Activated T-cell treated with anti-CD3 and anti-CD28 coated beads, Interleukin-2, amount 50 U/mL, for 72 hours (primary cell): ENCODE data around the gene KAT2B. TPM values are rescaled to one million over a fixed set of nuclear protein-coding genes. Genes with fewer than 3 reads are reported as not detected.
A peak's percentile ranks its signal among the peaks of the same experiment; 100 is the strongest.
"Not testable (repeated sequence)": the region's sequence is repeated elsewhere in the genome, so short reads cannot be mapped to it uniquely, and the experiment has no call there.

ENCODE experiments used
- ATAC-seq, 2 donors: fragments of 150-1000 bp; cut with Tn5 transposase; replicated peaks in 1 of 2; 2 replicates each; pipeline ENCODE4 v1.10.0; 2021; ENCODE audit warnings: moderate library complexity in 2 of 2, mild to moderate bottlenecking in 1 of 2
- DNase-seq, 2 donors: peaks; one replicate each; pipeline ENCODE4 v3.0.0; 2021 to 2022; ENCODE audit warnings: mixed read lengths in 1 of 2
- H3K27ac Mint-ChIP-seq: one replicate; pipeline ENCODE4 v1.8.0; 2022; ENCODE audit warnings: mild to moderate bottlenecking, moderate library complexity, mixed read lengths
- H3K27me3 Mint-ChIP-seq: one replicate; pipeline ENCODE4 v1.8.0; 2022; ENCODE audit warnings: low read depth, mixed read lengths
- H3K36me3 Mint-ChIP-seq, 2 donors: one replicate each; pipeline ENCODE4 v1.8.0; 2022; ENCODE audit warnings: mixed read lengths in 2 of 2, mild to moderate bottlenecking in 1 of 2; ENCODE audit not compliant: insufficient read depth in 2 of 2
- H3K4me1 Mint-ChIP-seq: one replicate; pipeline ENCODE4 v1.8.0; 2022; ENCODE audit warnings: low read depth, mixed read lengths
- H3K4me3 Mint-ChIP-seq, 2 donors: one replicate each; pipeline ENCODE4 v1.8.0; 2022; ENCODE audit warnings: mild to moderate bottlenecking in 2 of 2, mixed read lengths in 2 of 2, moderate library complexity in 2 of 2
- H3K9me3 Mint-ChIP-seq, 2 donors: one replicate each; pipeline ENCODE4 v1.8.0; 2022; ENCODE audit warnings: mixed read lengths in 2 of 2
- total RNA-seq, 2 donors: library from RNA; stranded (reverse); gene quantifications; one replicate each; pipeline ENCODE4 v1.2.3, GENCODE V29; 2022

The KAT2B gene
- total RNA-seq, 2 donors from 2014 or later = 26.7 to 37.3 TPM

DNA sequence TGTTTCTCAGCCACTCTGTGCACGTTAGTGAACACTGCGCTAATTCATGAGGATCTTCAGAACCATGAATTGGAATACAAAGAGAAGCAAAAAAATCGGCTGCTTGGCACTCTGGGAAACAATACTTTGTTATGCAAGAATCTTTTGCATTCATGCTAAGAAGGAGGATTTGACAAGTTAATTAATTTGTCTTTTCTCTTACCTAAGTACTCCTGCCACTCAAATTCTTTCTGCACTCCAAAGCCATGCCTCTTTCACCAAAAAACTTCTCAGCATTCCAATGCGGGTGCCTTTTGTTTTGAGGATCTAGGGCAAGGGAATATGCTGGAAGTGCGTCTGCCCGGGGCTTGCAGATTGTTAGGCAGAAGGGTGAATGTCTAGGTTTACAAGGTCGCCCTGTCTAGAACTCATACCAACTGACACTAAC lies 11.3 kb upstream of the KAT2B start:
- no peaks in the 10 kb centered on the region for H3K36me3 Mint-ChIP-seq

DNA sequence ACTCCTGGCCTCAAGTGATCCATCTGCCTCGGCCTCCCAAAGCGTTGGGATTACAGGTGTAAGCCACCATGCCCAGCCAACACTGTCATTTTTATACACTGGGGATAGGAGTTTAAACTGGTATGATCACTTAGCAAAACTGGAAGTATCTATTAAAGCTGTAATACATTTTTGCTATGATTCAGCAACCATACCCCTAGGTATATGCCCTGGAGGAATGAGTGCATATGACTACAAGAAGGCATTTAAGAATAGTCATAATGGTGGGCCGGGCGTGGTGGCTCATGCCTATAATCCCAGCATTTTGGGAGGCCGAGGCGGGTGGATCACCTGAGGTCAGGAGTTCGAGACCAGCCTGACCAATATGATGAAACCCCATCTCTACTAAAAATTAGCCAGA lies 8.3 kb upstream of the KAT2B start:
- H3K36me3 Mint-ChIP-seq, ATAC-seq, DNase-seq, H3K4me1 Mint-ChIP-seq, H3K27me3 Mint-ChIP-seq, H3K27ac Mint-ChIP-seq, H3K4me3 Mint-ChIP-seq, H3K9me3 Mint-ChIP-seq: not testable (repeated sequence)

More for the DNA sequence above, 11.3 kb upstream of the KAT2B start:
- Mint-ChIP-seq H3K4me3 (no peak overlapping the region), H3K9me3 (no peaks in the 10 kb centered on the region), H3K27ac (no peak overlapping the region), H3K4me1 (no peaks in the 10 kb centered on the region), H3K27me3 (no peaks in the 10 kb centered on the region)
- DNase-seq (no peak), ATAC-seq (no peak)

DNA sequence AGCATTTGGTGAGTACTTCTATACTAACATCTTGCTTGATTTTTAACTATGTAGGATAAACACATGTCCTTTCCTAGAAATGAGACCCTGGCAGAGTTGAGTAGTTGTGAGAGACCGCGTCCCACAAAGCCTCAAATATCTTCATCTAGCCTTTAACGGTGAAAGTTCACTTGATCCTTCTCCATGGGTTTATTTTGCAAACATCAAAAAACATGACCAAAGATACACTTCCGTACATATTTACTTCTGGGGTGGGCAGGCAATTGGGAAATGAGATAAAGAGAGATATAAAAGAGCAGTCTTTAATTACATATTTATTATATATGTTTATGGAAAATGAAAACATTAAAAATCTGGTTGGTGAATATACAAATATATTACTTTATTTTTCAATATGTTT lies 5.2 kb upstream of the KAT2B start:
- DNase-seq = no peak
- Mint-ChIP-seq H3K4me1 (peaks cover 17% of the 10 kb centered on the region), H3K36me3 (no peaks in the 10 kb centered on the region), H3K4me3 (no peak overlapping the region), H3K27me3 (no peaks in the 10 kb centered on the region), H3K9me3 (no peaks in the 10 kb centered on the region), H3K27ac (no peak overlapping the region)
- ATAC-seq = no peak

DNA sequence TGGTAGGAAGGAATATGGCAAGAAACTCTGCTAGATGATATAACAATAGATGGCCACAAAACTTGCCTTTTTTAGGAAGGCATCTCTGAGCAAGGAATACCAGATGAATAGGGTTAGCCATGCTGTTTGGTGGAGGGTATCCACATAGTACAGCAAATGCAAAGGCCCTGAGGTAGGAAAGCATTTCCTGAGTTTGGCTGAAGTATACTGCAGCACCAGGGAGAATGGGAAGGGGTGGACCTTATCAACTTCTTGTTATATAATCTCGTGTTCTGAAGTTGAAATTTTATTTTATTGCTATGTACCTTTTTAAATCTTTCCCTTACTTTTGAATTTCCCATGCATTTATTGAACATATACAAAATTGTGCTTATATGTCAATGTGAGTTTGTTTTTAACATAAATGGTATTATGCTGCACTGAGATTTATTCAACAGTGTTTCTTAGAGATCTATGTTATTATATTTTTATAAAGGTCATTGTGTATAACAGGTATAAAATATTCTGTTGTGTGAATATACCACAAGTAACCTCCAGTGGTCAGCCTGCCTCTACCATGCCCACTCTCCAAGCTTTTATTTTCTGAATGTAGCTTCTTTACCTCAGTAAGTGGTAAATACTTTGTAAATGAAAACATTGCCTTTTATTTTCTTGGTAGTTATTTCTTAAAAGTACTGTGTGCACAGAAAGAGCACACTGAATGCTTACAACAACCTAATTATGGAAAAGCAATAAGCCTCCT lies 2.8 kb upstream of the KAT2B start:
- Mint-ChIP-seq H3K36me3 (no peaks in the 10 kb centered on the region), H3K27ac (no peak overlapping the region), H3K4me1 (peaks cover 28% of the 10 kb centered on the region), H3K4me3 (peak overlapping the region in 1 of 2 donors; percentile 99), H3K27me3 (no peaks in the 10 kb centered on the region), H3K9me3 (no peaks in the 10 kb centered on the region)
- ATAC-seq = no peak
- no peak for DNase-seq

DNA sequence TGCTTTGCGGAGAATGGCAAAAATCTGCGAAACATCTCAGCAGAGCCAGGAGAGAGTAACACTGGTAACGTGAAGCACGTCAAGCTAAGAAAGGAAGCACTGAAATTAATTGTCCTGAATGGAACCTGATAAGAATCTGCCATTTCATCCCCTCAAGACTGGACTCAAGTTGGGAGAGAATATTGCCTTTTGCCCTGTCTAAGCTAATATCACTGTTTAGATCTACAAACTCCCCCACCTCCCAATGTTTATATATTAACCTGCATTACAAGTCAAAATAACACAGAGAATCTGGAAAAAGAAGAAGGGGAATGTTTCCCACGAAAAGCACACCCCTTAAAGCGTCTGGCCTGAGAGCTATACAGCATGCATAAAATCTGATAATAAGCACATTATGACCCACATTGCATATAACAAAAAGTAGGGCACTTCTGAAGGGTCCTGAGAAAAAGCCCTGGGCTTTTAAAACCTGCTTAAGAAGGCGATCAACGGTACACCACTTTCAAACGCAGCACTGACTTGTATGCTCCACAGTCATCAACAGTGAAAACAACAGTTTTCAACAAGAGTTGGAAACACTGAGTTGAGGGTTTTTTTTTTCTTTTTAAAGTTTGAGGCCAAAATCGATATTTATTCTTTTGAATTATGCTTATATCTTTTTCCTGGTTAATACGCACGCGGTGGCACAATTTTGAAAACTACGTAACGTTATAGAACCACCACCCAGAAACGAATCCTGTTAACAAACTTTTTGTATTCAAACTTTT lies 1.4 kb upstream of the KAT2B start:
- DNase-seq = no peak
- Mint-ChIP-seq H3K36me3 (no peaks in the 10 kb centered on the region), H3K9me3 (no peaks in the 10 kb centered on the region), H3K4me1 (peaks cover 42% of the 10 kb centered on the region), H3K4me3 (peak overlapping the region; percentile 79 to 99), H3K27ac (peak overlapping the region; percentile 99), H3K27me3 (no peaks in the 10 kb centered on the region)
- no peak for ATAC-seq

DNA sequence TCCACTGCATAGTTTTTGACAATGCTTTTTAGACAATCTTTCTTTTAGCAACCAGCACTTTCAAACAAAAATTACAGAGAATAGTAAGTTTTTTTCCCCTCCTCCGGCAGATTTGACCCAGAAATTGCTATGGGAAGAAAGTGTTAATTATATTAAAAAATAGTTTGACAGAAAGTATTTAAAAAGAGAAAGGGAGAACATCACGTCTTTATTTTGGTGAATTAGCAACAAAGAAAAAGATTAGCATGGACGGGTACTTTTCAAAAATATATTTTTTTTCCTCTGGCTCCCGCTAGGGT lies 831 bp upstream of the KAT2B start:
- no peaks in the 10 kb centered on the region for H3K9me3 Mint-ChIP-seq
- DNase-seq = no peak
- no peak for ATAC-seq

DNA sequence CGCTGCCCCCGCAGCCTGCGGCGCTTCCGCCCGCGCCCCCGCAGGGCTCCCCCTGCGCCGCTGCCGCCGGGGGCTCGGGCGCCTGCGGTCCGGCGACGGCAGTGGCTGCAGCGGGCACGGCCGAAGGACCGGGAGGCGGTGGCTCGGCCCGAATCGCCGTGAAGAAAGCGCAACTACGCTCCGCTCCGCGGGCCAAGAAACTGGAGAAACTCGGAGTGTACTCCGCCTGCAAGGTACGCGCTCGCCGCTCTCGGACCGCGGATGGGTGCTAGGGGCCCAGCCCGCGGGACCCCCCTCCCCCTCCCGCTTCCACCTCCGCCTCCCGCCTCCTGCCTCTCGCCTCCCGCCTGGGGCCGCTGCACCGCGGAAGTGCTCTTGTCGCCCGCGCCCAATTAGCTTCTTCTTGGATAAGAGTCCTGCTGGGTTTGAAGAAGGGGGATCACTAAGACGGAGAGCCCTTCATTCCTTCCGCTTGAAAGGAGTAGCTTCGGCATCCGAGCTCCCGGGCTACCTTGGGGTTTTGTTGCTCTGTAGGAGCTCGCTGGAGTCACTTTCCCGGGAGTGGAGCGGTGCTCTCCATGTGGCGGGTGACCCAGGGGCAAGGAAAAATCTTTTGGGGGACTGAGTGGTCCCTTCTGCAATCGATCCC lies 426 bp downstream of the KAT2B start:
- no peaks in the 10 kb centered on the region for H3K9me3 Mint-ChIP-seq
- H3K4me1 Mint-ChIP-seq = peaks cover 53% of the 10 kb centered on the region
- peak overlapping the region; percentile 97 to 98 for H3K4me3 Mint-ChIP-seq
- peak; percentile 76 to 77 for DNase-seq
- peak overlapping the region; percentile 91 for H3K27ac Mint-ChIP-seq
- no peaks in the 10 kb centered on the region for H3K36me3 Mint-ChIP-seq
- no peaks in the 10 kb centered on the region for H3K27me3 Mint-ChIP-seq
- peak; percentile 45 to 48 for ATAC-seq

More for the DNA sequence above, 831 bp upstream of the KAT2B start:
- Mint-ChIP-seq H3K4me3 (peak overlapping the region; percentile 79 to 99), H3K27ac (peak overlapping the region; percentile 99), H3K4me1 (peaks cover 48% of the 10 kb centered on the region), H3K36me3 (no peaks in the 10 kb centered on the region), H3K27me3 (no peaks in the 10 kb centered on the region)

DNA sequence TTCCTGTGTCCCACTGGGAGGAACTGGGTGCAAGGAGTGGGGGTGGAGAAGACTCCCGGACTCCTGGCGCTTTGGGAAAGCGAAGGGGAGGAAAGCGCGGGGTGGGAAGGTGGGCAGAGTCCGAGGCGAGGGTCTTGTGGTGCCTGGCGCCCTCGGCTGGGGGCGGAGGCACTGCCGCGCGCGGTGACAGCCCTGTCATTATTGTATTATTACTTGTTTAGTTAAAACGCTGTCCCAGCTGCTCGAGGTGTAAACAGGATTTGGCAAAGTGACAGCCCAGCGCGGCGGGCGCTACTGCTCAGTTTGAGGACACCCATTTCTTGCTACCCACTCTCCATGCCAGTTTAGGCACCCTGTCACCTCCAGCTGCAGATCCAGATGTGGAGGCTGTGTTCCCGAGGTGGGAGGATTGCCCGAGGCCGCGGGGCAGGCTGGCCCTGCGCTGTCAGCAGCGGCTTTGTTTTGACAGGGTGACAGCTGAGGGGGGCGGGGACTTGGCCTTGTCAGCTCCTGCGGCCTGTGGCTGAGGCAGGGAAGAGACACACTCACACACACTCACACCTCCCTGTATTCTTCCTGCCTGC lies 1.0 kb downstream of the KAT2B start:
- H3K4me3 Mint-ChIP-seq = peak overlapping the region; percentile 97 to 98
- H3K9me3 Mint-ChIP-seq = no peaks in the 10 kb centered on the region
- peak; percentile 54 to 62 for ATAC-seq
- peaks cover 53% of the 10 kb centered on the region for H3K4me1 Mint-ChIP-seq
- peak overlapping the region; percentile 91 for H3K27ac Mint-ChIP-seq
- H3K27me3 Mint-ChIP-seq = no peaks in the 10 kb centered on the region
- H3K36me3 Mint-ChIP-seq = no peaks in the 10 kb centered on the region
- peak; percentile 82 for DNase-seq

DNA sequence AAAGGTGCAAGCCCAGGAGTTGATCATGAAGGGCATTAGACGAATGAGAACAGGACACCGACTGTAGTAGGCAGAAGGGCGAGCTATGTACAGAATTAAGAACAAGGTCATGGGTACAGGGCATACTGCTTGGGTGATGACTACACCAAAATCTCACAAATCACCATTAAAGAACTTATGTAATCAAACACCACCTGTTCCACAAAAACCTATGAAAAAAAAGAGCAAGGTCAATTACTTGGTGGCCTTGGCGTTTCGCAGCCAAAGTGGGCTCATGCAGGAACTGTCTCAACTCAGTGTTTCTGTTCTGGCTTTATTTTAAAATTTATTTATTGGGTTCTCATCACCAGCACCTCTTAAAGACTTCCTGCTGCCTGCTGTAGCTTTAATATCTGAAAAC lies 2.1 kb downstream of the KAT2B start:
- Mint-ChIP-seq H3K27me3 (no peaks in the 10 kb centered on the region), H3K36me3 (no peaks in the 10 kb centered on the region)

DNA sequence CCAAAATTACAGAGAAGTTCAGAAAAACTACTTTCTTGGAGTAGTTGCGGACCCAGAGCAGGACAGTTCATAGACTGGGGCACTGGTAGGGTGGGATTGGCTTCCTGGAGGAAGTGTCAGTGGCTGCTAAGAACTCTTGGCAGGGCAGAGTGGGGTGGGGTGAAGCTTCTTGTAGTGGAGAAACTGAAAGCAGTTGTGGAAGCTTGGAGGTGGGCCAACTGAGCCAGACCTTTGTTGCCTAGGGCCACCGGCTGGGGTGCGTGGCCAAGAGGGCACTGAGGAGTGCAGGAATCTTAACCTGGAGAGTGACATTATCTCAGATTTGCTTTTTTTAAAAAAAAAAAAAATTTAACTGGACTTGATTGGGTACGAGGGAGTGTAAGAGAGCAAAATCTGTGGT lies 3.1 kb downstream of the KAT2B start:
- H3K9me3 Mint-ChIP-seq = no peaks in the 10 kb centered on the region
- peak overlapping the region; percentile 73 for H3K27ac Mint-ChIP-seq
- H3K4me3 Mint-ChIP-seq = peak overlapping the region; percentile 81 to 82
- no peak for ATAC-seq
- no peaks in the 10 kb centered on the region for H3K27me3 Mint-ChIP-seq
- DNase-seq = peak; percentile 54 to 55
- peaks cover 62% of the 10 kb centered on the region for H3K4me1 Mint-ChIP-seq
- H3K36me3 Mint-ChIP-seq = no peaks in the 10 kb centered on the region

More for the DNA sequence above, 2.1 kb downstream of the KAT2B start:
- H3K9me3 Mint-ChIP-seq = no peaks in the 10 kb centered on the region
- DNase-seq = no peak
- H3K4me3 Mint-ChIP-seq = peak overlapping the region; percentile 97 to 98
- H3K4me1 Mint-ChIP-seq = peaks cover 61% of the 10 kb centered on the region
- ATAC-seq = no peak
- H3K27ac Mint-ChIP-seq = peak overlapping the region; percentile 13

DNA sequence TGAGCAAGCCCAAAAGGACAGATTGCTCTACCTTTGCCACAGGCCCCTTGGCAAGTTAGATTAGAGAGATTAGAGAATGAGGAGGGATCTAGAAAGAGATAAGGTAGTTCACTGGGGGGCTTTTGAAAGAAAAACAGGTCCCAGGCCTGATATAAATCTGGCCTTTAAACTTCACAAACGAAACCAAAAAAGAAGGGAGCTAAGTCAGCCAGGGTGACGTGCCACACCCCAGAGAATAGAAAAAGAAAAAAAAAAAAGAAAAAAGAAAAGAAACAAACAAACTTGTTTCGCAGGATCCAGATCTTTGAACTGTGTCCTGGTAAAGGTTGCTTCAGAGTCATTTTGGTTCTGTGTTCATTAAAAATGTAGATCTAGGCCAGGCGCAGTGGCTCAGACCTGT lies 3.6 kb downstream of the KAT2B start:
- H3K9me3 Mint-ChIP-seq = no peaks in the 10 kb centered on the region
- ATAC-seq = no peak
- DNase-seq = no peak
- no peaks in the 10 kb centered on the region for H3K27me3 Mint-ChIP-seq
- H3K4me3 Mint-ChIP-seq = peak overlapping the region; percentile 81 to 82
- H3K4me1 Mint-ChIP-seq = peaks cover 62% of the 10 kb centered on the region
- H3K36me3 Mint-ChIP-seq = no peaks in the 10 kb centered on the region
- H3K27ac Mint-ChIP-seq = peak overlapping the region; percentile 73

DNA sequence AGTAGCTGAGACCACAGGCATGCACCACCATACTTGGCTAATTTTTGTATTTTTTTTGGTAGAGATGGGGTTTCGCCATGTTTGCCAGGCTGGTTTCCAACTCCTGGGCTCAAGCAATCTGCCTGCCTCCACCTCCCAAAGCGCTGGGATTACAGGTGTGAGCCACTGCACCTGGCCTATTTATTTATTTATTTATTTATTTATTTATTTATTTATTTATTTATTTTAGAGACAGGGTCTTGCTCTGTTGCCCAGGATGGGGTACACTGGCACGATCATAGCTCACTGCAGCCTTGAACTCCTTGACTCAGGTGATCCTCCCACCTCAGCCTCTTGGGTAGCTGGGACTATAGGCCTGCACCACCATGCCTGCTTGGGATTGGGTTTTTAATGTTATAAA lies 4.9 kb downstream of the KAT2B start:
- not testable (repeated sequence) for H3K36me3 Mint-ChIP-seq

DNA sequence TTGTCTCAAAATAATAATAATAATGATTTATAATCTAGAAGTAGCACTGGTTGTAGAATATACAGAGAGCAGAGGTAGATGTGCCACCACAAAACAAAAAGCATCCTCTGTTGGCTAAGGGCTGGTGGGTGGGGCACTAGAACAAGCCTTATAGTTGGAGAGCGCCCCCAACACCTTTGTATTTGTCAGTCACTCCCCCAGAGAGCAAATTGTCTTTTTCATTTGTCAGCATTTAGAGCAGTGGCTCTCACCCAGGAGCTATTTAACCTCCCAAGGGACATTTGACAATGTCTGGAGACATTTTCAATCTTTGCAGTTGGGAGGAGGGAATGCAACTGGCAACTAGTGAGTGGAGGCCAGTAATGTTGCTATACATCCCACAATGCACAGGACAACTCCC lies 6.3 kb downstream of the KAT2B start:
- ATAC-seq (no peak), DNase-seq (no peak)
- Mint-ChIP-seq H3K27me3 (no peaks in the 10 kb centered on the region), H3K9me3 (no peaks in the 10 kb centered on the region), H3K4me3 (no peak overlapping the region), H3K36me3 (no peaks in the 10 kb centered on the region), H3K4me1 (peaks cover 81% of the 10 kb centered on the region), H3K27ac (peak overlapping the region; percentile 33)

More for the DNA sequence above, 4.9 kb downstream of the KAT2B start:
- ATAC-seq, H3K27ac Mint-ChIP-seq, H3K27me3 Mint-ChIP-seq, H3K4me3 Mint-ChIP-seq, DNase-seq, H3K9me3 Mint-ChIP-seq: not testable (repeated sequence)
- H3K4me1 Mint-ChIP-seq = peaks cover 71% of the 10 kb centered on the region
